ENCODE results near the gene RPL13A. TPM values are rescaled to one million over a fixed set of nuclear protein-coding genes. Genes with fewer than 3 reads are reported as not detected.
A peak's percentile ranks its signal among the peaks of the same experiment; 100 is the strongest.

Gene RPL13A
- total RNA-seq, 1 experiment from 2014 or later = 1,196 TPM

GRCh38 chr19:49475191-49475917 is 12.1 kb upstream of the RPL13A start:
- POLR2A ChIA-PET = no interaction called here
- CTCF ChIA-PET = interaction anchor here (0.7 kb wide), 1 partner anchor 8 kb away, joined by 11 read pairs; no protein-coding TSS in a partner anchor
- DNase-seq (ENCODE audit: low read depth, low spot score) (no peak), ATAC-seq (no peak)
- BruUV-seq (replicated peaks) = no TSS peak
- no peaks in the 10 kb centered on the region for H3K27me3 ChIP-seq (ENCODE audit: control insufficient read depth, insufficient read depth, low read length)
- H3K4me3 ChIP-seq (ENCODE audit: low read depth in 2 of 2, low read length in 2 of 2) = no peak overlapping the region
- no peaks in the 10 kb centered on the region for H3K4me1 ChIP-seq (ENCODE audit: control insufficient read depth, insufficient read depth, low read length)
- no peaks in the 10 kb centered on the region for H3K36me3 ChIP-seq (ENCODE audit: control insufficient read depth, insufficient read depth, low read length)
- TF ChIP-seq TCF7L2 (IDR thresholded peaks at IDR 0.05; ENCODE audit: low read depth, low read length) (no peak), SIN3A (IDR thresholded peaks at IDR 0.05; ENCODE audit: borderline replicate concordance, insufficient read depth, low read depth, low read length) (no peak)
- H3K27ac ChIP-seq (ENCODE audit: low read length) = no peak overlapping the region
- intact Hi-C loops (cut with micrococcal nuclease; ENCODE audit: unreplicated experiment) = no loop called here
- in situ Hi-C loops (cut with HindIII; ENCODE audit: low pct_unique_long_range_greater_than_20kb, low sequenced_read_pairs) = no loop called here
- no peaks in the 10 kb centered on the region for H3K9me3 ChIP-seq (ENCODE audit: control insufficient read depth, insufficient read depth, low read depth, low read length)

- BruUV-seq (replicated peaks) = no TSS peak
- Histone ChIP-seq H3K36me3 (ENCODE audit: control insufficient read depth, insufficient read depth, low read length) (no peaks in the 10 kb centered on the region), H3K27ac (ENCODE audit: low read length) (no peak overlapping the region), H3K9me3 (ENCODE audit: control insufficient read depth, insufficient read depth, low read depth, low read length) (no peaks in the 10 kb centered on the region), H3K4me3 (ENCODE audit: low read depth in 2 of 2, low read length in 2 of 2) (no peak overlapping the region), H3K27me3 (ENCODE audit: control insufficient read depth, insufficient read depth, low read length) (no peaks in the 10 kb centered on the region), H3K4me1 (ENCODE audit: control insufficient read depth, insufficient read depth, low read length) (no peaks in the 10 kb centered on the region)
- POLR2A ChIA-PET = no interaction called here
- in situ Hi-C loops (cut with HindIII; ENCODE audit: low pct_unique_long_range_greater_than_20kb, low sequenced_read_pairs) (no loop called here), intact Hi-C loops (cut with micrococcal nuclease; ENCODE audit: unreplicated experiment) (no loop called here)
- CTCF ChIA-PET = no interaction called here
- DNase-seq (ENCODE audit: low read depth, low spot score) (no peak), ATAC-seq (peak; percentile 71)
- TF ChIP-seq CTCF (IDR thresholded peaks at IDR 0.05) = peak; percentile 75
- TF ChIP-seq TCF7L2 (IDR thresholded peaks at IDR 0.05; ENCODE audit: low read depth, low read length) = no peak
Measured at GRCh38 chr19:49475995-49476880, 11.2 kb upstream of the RPL13A start.

- no peaks in the 10 kb centered on the region for H3K36me3 ChIP-seq (ENCODE audit: control insufficient read depth, insufficient read depth, low read length)
- in situ Hi-C loops (cut with HindIII; ENCODE audit: low pct_unique_long_range_greater_than_20kb, low sequenced_read_pairs) = no loop called here
- ChIA-PET CTCF (no interaction called here), POLR2A (no interaction called here)
- no peaks in the 10 kb centered on the region for H3K27me3 ChIP-seq (ENCODE audit: control insufficient read depth, insufficient read depth, low read length)
- no peaks in the 10 kb centered on the region for H3K4me1 ChIP-seq (ENCODE audit: control insufficient read depth, insufficient read depth, low read length)
- no peak for ATAC-seq
- TF ChIP-seq TCF7L2 (IDR thresholded peaks at IDR 0.05; ENCODE audit: low read depth, low read length) (no peak), CTCF (IDR thresholded peaks at IDR 0.05) (no peak), SIN3A (IDR thresholded peaks at IDR 0.05; ENCODE audit: borderline replicate concordance, insufficient read depth, low read depth, low read length) (no peak), REST (IDR thresholded peaks at IDR 0.05; ENCODE audit: insufficient read depth in 1 of 2, low read depth in 2 of 2, low read length in 1 of 2) (no peak), POLR2AphosphoS5 (IDR thresholded peaks at IDR 0.05; ENCODE audit: low read depth, low read length) (no peak)
- no TSS peak for BruUV-seq (replicated peaks)
- intact Hi-C loops (cut with micrococcal nuclease; ENCODE audit: unreplicated experiment) = no loop called here
- DNase-seq (ENCODE audit: low read depth, low spot score) = no peak
- no peak overlapping the region for H3K27ac ChIP-seq (ENCODE audit: low read length)
- no peaks in the 10 kb centered on the region for H3K9me3 ChIP-seq (ENCODE audit: control insufficient read depth, insufficient read depth, low read depth, low read length)
- H3K4me3 ChIP-seq (ENCODE audit: low read depth in 2 of 2, low read length in 2 of 2) = no peak overlapping the region
Measured at GRCh38 chr19:49479975-49480628, 7.3 kb upstream of the RPL13A start.
